ENCODE measurements around the gene ZNF771.
A peak's percentile ranks its signal among the peaks of the same experiment; 100 is the strongest.

Gene ZNF771

DNA sequence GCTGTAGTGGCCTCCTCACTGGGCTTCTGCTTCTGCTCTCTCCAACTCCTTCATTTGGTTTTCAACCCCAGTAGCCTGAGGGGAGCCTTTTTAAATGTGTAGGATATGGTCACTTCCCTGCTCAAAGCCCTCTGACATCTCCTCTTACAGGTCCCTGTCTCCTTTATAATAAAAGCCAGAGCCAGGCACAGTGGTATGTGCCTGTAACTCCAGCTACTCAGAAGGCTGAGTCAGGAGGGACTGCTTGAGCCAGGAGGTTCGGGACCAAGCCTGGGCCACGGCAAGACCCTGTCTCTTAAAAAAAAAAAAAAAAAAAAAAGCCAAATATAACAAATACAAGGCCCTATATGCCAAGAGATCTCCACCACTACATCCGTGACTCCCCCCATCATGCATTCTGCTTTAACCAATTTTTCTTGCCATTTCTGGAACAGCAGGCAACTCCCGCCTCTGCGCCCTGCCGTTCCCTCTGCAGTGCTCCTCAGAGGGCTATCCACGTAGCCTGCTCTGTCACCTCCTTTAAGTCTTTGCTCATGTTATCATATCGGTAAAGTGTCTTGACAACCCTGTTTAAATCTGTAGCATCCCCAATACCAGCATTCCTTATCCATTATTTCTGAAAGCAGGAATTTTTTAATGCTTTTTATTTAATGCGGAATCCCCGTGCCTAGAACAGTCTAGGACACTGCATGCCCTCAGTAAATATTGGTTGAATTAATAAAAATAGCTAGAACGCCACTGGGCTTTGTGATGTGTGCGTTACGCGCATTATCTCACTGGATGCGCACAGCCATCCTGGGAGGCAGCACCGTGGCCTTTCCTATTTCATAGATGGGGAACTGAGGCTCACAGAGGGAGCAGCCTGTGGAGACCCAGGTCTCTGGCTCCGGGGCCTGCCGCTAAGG is 9.5 kb downstream of the ZNF771 start:
- CTCF ChIA-PET, result interaction anchor here (2.2 kb wide), 1 partner anchor 7 kb away, joined by 14 read pairs; no protein-coding TSS in a partner anchor
- DNase-seq (ENCODE audit: low spot score), result no peak
- peak overlapping the region; percentile 86 for H3K27ac ChIP-seq

DNA sequence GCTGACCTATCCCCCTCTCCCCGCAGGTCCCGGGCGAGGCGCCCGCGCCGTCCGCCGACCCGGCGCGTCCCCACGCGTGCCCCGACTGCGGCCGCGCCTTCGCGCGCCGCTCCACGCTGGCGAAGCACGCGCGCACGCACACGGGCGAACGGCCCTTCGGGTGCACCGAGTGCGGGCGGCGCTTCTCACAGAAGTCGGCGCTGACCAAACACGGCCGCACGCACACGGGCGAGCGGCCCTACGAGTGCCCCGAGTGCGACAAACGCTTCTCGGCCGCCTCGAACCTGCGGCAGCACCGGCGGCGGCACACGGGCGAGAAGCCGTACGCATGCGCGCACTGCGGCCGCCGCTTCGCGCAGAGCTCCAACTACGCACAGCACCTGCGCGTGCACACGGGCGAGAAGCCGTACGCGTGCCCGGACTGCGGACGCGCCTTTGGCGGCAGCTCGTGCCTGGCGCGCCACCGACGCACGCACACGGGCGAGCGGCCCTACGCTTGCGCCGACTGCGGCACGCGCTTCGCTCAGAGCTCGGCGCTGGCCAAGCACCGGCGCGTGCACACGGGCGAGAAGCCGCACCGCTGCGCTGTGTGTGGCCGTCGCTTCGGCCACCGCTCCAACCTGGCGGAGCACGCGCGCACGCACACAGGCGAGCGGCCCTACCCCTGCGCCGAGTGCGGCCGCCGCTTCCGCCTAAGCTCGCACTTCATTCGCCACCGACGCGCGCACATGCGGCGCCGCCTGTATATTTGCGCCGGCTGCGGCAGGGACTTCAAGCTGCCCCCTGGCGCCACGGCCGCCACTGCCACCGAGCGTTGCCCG is 10.3 kb downstream of the ZNF771 start:
- TF ChIP-seq, protein P1, sequence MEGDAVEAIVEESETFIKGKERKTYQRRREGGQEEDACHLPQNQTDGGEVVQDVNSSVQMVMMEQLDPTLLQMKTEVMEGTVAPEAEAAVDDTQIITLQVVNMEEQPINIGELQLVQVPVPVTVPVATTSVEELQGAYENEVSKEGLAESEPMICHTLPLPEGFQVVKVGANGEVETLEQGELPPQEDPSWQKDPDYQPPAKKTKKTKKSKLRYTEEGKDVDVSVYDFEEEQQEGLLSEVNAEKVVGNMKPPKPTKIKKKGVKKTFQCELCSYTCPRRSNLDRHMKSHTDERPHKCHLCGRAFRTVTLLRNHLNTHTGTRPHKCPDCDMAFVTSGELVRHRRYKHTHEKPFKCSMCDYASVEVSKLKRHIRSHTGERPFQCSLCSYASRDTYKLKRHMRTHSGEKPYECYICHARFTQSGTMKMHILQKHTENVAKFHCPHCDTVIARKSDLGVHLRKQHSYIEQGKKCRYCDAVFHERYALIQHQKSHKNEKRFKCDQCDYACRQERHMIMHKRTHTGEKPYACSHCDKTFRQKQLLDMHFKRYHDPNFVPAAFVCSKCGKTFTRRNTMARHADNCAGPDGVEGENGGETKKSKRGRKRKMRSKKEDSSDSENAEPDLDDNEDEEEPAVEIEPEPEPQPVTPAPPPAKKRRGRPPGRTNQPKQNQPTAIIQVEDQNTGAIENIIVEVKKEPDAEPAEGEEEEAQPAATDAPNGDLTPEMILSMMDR (conservative IDR thresholded peaks at IDR 0.05; ENCODE audit: low read depth), result no peak
- ChIA-PET POLR2A (ENCODE audit: low non-redundant PET) (interaction anchor here (0.6 to 1.0 kb wide), 4 partner anchors 9 to 268 kb away, joined by 3 to 8 read pairs (median 4); partner anchors contain the start of gene FBRS), CTCF (interaction anchor here (0.6 to 2.2 kb wide), 4 partner anchors 8 to 210 kb away, joined by 3 to 14 read pairs (median 4); partner anchors contain the start of gene ZNF771)
- H3K27ac ChIP-seq, result peak overlapping the region; percentile 86
- DNase-seq (ENCODE audit: low spot score), result peak; percentile 80

More for the DNA sequence above, 9.5 kb downstream of the ZNF771 start:
- POLR2A ChIA-PET (ENCODE audit: low non-redundant PET), result interaction anchor here (1.0 kb wide), 1 partner anchor 269 kb away, joined by 6 read pairs; no protein-coding TSS in a partner anchor
- TF ChIP-seq, protein P1 (conservative IDR thresholded peaks at IDR 0.05; ENCODE audit: low read depth), result no peak

DNA sequence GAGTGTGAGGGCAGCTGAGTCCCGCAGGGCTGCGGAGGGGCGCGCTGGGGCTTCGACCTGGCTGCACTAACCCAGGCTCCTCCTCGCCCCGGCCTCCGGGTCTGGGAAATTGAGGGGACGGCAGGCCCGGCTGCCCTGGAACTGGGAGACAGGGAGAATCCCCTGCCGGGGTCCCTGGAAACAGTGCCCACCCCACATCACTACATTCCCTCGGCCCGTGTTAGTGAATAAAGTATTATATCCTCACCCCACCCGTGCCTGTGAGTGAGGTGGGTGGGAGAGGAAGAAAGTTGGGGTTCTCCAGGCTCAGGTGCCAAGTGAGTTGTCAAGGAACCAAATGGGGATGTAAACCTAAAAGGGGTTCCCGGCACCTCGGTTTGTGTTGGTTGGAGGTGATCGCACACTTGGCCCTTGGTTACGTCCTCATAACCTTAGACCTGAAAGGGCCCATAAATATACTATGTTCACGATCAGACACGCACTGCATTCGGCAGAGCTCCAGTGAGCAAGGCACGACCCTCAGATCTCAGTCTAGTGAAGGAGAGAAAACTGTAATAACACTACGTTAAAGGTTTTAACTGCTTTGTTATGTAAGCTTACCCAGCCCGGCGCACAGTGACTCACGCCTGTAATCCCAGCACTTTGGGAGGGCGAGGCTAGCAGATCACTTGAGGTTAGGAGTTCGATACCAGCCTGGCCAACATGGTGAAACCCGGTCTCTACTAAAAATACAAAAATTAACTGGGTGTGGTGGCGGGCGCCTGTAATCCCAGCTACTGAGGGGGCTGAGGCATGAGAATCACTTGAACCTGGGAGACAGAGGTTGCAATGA is 11.2 kb downstream of the ZNF771 start:
- DNase-seq (ENCODE audit: low spot score), result no peak
- TF ChIP-seq, protein P1 (conservative IDR thresholded peaks at IDR 0.05; ENCODE audit: low read depth), result no peak
- peak overlapping the region; percentile 86 for H3K27ac ChIP-seq
- ChIA-PET POLR2A (ENCODE audit: low non-redundant PET) (interaction anchor here (0.6 to 1.0 kb wide), 4 partner anchors 8 to 268 kb away, joined by 3 to 8 read pairs (median 4); partner anchors contain the start of gene FBRS), CTCF (interaction anchor here (1.2 to 2.2 kb wide), 3 partner anchors 9 to 43 kb away, joined by 3 to 14 read pairs (median 5); partner anchors contain the start of gene ZNF771)

DNA sequence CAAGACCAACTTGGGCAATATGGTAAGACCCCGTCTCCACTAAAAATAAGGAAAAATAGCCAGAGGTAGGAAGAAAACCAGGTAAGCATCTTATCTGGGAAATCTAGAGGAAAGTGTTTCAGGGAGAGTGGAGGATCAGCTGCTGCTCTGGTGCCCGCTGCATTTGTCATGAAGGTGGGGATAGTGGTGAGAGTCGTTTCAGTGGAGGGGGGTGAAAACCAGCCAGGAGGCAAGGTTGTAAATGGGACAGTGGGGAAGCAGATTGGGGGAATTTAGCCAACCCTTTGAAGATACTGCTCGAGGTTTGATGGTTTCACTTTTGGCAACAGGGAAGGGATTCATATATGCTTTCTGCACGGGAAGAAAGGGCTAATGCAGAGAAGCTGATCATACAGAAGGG is 13.6 kb downstream of the ZNF771 start:
- CTCF ChIA-PET, result interaction anchor here (0.6 to 1.3 kb wide), 2 partner anchors 9 to 177 kb away, joined by 3 to 6 read pairs; partner anchors contain the start of gene DCTPP1
- POLR2A ChIA-PET (ENCODE audit: low non-redundant PET), result no interaction called here
- TF ChIP-seq, protein P1 (conservative IDR thresholded peaks at IDR 0.05; ENCODE audit: low read depth), result no peak
- DNase-seq (ENCODE audit: low spot score), result no peak
- peak overlapping the region; percentile 86 for H3K27ac ChIP-seq

DNA sequence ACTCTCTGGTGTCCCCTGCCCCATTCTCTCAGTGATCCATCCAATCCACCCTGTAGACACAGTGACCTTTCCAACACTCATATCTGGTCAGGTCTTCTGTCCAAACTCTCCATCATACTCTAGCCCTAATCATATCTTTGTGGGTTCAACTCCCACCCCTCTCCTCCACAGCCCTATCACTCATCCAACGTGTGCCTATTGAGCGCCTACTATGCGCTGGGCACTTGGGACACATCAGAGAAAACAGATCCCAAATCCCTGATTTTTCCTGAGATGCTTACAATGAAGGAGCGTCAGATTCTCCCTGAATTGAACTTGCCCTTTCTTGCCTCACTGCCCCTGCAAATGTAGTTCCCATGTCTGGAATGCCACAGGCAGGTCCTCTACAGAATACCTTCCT is 20.6 kb downstream of the ZNF771 start:
- POLR2A ChIA-PET (ENCODE audit: low non-redundant PET), result no interaction called here
- CTCF ChIA-PET, result no interaction called here
- TF ChIP-seq, protein P1 (conservative IDR thresholded peaks at IDR 0.05; ENCODE audit: low read depth), result no peak
- no peak for DNase-seq (ENCODE audit: low spot score)
- peak overlapping the region; percentile 71 for H3K27ac ChIP-seq

Data from RWPE1 (cell line).